ENCODE data around the gene PLSCR4.

Gene PLSCR4

GRCh38 chr3:146160964-146161662 is 89.8 kb downstream of the PLSCR4 start, which contains the start of gene PLOD2:
TSS of gene PLOD2 (minus strand) at chr3:146161184. CDS start at chr3:146160989, 195 bp downstream.
- DNase-seq (ENCODE audit: low spot score): peak; percentile 90

DNA sequence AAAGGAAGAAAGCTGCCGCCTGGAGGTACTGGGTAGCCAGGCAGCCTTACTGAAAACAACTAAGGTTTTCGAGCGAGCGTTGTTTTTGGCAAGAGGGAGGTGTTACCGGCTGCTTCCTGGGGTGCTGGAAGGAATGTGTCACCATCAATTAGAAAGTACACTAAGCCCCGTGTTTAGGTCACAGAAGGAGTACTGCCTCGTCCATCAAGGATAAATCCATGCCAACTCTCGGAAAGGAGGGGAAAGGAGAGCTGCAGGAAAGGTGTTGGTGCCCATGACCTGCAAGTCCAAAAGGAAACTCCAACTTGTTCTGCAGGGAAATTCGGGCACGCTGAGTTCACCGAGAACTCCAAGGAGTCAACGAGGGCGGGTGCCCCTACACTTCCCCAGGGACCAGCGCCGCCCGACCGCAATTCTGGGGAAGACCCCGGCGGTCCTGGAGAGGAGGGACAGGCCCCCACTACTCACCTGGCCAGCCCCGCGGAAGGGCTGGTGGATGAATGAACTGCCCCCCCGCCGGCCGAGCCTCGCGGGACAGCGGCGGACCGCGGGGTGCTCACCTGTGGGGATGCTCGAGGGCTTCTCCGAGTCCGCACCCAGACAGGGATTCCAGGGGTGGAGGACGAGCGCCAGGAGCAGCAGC is 90.5 kb downstream of the PLSCR4 start:
- DNase-seq (ENCODE audit: low spot score): peak; percentile 74

DNA sequence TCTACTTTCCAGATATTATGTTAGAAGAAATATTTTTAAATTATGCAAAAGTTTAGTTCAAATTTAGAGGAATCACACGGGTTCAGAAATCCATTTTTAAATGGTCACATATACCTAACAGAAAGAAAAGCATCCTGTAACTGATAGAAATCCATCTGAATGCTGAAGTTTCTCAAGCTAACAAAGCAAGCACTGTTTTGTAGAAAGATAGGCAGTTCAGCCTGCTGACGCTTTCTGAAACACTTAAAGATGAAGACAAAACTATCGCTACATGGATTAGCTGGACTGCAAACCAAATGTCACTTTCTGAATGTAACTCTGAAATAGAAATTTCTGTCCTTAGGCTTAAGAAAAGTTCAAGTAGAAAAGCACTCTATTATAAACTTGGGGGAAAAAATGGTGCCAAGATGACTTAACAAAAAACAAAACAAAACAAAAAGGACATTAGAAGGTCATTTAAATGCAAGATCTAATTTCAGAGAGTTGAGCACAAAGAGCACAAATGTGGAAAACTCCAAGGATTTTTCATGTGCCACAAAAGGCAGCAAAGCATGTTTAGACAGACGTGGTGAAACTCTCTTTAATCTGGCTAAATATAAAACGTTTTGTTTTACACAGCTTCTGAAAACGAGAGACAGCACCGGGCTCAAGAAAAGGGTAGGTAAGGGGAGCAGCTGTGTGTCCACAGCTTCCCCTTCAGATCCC is 91.1 kb downstream of the PLSCR4 start:
- DNase-seq (ENCODE audit: low spot score): no peak

- DNase-seq (ENCODE audit: low spot score): no peak
Observed at GRCh38 chr3:146159037-146159436, 91.9 kb downstream of the PLSCR4 start.

DNA sequence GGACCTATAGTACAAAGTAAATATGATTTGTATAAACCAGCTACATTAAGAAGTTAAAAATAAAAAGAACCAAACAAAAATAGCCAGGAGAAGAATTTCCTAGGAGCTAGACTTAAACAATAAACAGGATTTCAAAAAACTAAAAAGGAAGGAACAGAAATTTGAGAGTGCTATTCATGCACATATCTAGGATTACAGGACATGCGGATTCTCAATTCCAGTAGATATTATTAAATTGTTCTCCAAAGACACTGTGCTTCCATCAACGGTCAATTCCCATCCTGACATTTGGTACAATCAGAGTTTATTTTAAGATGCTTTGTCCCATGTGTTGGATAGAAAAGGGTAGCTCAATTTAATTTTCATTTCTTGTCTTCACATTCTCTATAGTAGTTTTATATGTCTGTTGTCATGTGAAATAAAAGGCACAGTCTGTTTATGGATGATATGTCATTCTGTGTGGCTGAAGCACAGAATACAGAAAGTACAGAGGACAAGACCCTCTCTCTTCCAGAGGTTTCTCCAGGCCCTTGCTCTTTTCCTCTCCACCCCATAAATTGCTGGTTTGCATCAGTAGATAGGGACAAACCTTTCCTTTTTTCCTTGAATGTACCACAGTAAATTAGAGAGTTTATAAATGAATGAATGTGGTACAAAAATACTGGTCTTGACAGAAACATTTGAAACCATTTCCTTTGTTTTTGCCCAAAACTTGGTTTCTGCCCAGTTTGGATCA is 93.4 kb downstream of the PLSCR4 start:
- no peak for DNase-seq (ENCODE audit: low spot score)

DNA sequence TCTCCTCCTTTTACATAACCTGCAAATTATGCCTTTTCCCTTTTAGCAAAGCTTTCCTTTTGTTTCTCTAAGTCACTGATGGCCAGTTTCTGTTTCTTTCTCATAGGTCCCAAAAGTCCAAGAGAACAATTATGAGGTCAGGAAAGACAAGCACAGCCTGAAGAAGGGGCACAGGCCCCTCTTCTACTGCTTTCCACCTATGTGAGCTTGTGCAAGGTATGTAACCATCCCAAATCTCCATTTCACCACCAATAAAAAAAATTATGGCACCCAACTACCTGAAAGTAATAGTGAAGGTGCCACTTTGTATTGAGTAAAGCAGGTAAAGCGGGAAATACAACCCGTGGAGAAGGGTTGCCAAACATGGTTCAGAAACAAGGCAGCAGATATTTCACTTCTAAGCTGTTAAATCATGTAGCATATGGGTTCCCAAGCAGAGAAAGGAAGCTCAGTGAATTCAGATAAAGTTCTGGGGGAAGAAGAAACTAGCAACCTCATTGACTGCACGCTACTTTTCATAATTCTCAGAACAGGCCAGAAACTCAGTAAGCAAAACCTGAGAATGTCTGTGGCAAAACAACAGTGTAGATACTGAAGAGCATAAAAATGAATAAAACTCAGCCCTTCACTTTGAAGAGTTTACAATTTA is 94.1 kb downstream of the PLSCR4 start:
- no peak for DNase-seq (ENCODE audit: low spot score)

- DNase-seq (ENCODE audit: low spot score): peak; percentile 56
Observed at GRCh38 chr3:146156095-146156494, 94.8 kb downstream of the PLSCR4 start.

GRCh38 chr3:146154995-146155394 is 95.9 kb downstream of the PLSCR4 start:
- DNase-seq (ENCODE audit: low spot score): no peak

GRCh38 chr3:146154316-146154715 is 96.6 kb downstream of the PLSCR4 start:
- DNase-seq (ENCODE audit: low spot score): no peak

DNA sequence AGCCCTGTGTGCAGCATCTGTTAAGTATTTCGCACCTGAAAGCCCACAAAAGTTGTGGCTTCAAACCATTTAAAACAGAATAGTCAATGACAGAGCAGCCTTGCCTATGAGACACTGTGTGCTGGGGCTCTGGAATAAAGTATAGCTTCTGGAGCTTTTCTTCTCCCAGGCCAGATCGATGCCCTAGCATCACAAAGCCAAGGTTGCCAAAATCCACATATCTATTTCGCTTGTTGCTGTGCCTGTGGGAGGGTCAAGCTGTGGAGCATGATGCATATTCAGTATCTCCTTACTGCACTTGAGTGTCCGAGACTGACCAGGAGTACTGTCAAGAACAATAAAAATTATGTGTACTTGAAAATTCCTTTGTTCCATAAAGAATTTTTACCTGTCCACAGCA is 97.5 kb downstream of the PLSCR4 start:
- DNase-seq (ENCODE audit: low spot score): no peak

DNA sequence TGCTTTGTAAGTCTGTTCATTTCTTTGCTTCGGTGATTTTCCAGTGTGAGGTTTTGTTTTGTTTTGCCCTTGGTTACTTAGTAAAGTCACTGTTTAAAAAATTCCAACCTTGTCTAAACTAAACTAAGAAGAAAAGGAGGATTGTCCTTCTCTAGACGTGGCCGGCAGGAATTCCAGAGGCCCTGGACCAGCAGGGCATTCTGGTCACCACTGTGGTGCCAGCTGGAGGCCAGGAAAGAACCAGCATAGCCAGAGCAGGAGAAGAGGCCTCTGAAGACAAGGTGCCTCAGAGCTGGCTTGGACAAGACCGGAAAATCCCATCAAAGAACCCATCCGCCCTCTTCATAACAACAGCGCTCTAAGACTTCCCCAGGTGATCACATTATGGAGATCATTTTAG is 98.1 kb downstream of the PLSCR4 start:
- no peak for DNase-seq (ENCODE audit: low spot score)

GRCh38 chr3:146148468-146148931 is 102.4 kb downstream of the PLSCR4 start:
- DNase-seq (ENCODE audit: low spot score): no peak

- no peak for DNase-seq (ENCODE audit: low spot score)
Observed at GRCh38 chr3:146145642-146146041, 105.3 kb downstream of the PLSCR4 start.

- peak; percentile 40 for DNase-seq (ENCODE audit: low spot score)
Observed at GRCh38 chr3:146142757-146143156, 108.1 kb downstream of the PLSCR4 start.

All from AG20443 (cell line).